ENCODE data around the gene B4GALNT3. TPM values are rescaled to one million over a fixed set of nuclear protein-coding genes. Genes with fewer than 3 reads are reported as not detected.

B4GALNT3 gene
- total RNA-seq, 1 experiment from 2014 or later = 2.3 TPM

DNA sequence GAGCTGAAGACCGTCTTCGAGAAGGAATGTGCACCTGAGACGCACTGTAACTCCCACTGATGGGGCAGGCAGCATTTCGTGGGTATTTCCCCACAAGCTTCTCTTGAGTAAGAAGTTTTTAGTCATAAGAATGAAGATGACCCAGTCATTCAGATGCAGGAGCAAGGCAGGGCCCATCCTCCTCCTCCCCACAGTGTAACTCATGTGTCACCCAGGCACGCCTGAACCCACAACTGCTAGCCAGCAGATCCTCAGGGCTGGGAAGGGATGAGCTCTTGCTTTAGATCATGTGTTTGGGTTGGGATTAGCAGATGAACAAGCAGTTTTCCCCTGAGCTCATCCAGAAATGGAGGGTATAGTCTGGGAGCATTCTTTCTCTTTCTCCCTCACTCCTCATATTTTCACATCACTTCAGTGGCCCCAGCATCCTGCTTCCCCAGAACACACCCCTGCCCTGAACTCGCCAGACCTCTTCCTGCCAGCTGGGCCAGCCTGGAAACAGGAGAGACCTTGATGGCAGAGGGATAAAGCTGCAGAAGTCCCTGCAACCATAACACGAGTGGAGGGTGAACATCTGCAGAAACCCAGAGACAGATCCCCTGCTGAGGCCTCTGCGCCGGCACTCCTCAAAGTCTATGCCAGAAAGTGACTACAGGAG is 73.3 kb downstream of the B4GALNT3 start:
- TF ChIP-seq, protein P1, sequence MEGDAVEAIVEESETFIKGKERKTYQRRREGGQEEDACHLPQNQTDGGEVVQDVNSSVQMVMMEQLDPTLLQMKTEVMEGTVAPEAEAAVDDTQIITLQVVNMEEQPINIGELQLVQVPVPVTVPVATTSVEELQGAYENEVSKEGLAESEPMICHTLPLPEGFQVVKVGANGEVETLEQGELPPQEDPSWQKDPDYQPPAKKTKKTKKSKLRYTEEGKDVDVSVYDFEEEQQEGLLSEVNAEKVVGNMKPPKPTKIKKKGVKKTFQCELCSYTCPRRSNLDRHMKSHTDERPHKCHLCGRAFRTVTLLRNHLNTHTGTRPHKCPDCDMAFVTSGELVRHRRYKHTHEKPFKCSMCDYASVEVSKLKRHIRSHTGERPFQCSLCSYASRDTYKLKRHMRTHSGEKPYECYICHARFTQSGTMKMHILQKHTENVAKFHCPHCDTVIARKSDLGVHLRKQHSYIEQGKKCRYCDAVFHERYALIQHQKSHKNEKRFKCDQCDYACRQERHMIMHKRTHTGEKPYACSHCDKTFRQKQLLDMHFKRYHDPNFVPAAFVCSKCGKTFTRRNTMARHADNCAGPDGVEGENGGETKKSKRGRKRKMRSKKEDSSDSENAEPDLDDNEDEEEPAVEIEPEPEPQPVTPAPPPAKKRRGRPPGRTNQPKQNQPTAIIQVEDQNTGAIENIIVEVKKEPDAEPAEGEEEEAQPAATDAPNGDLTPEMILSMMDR (IDR thresholded peaks at IDR 0.05) = no peak
- TF ChIP-seq SIN3A (IDR thresholded peaks at IDR 0.05; ENCODE audit: borderline replicate concordance, insufficient read depth, low read depth, low read length) (no peak), POLR2AphosphoS5 (IDR thresholded peaks at IDR 0.05; ENCODE audit: low read depth, low read length) (no peak), TCF7L2 (IDR thresholded peaks at IDR 0.05; ENCODE audit: low read depth, low read length) (no peak)
- TF ChIP-seq, protein P2, sequence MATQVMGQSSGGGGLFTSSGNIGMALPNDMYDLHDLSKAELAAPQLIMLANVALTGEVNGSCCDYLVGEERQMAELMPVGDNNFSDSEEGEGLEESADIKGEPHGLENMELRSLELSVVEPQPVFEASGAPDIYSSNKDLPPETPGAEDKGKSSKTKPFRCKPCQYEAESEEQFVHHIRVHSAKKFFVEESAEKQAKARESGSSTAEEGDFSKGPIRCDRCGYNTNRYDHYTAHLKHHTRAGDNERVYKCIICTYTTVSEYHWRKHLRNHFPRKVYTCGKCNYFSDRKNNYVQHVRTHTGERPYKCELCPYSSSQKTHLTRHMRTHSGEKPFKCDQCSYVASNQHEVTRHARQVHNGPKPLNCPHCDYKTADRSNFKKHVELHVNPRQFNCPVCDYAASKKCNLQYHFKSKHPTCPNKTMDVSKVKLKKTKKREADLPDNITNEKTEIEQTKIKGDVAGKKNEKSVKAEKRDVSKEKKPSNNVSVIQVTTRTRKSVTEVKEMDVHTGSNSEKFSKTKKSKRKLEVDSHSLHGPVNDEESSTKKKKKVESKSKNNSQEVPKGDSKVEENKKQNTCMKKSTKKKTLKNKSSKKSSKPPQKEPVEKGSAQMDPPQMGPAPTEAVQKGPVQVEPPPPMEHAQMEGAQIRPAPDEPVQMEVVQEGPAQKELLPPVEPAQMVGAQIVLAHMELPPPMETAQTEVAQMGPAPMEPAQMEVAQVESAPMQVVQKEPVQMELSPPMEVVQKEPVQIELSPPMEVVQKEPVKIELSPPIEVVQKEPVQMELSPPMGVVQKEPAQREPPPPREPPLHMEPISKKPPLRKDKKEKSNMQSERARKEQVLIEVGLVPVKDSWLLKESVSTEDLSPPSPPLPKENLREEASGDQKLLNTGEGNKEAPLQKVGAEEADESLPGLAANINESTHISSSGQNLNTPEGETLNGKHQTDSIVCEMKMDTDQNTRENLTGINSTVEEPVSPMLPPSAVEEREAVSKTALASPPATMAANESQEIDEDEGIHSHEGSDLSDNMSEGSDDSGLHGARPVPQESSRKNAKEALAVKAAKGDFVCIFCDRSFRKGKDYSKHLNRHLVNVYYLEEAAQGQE (IDR thresholded peaks at IDR 0.05; ENCODE audit: insufficient read depth in 1 of 2, low read depth in 2 of 2, low read length in 1 of 2) = no peak
- Histone ChIP-seq H3K4me1 (ENCODE audit: control insufficient read depth, insufficient read depth, low read length) (no peaks in the 10 kb centered on the region), H3K36me3 (ENCODE audit: control insufficient read depth, insufficient read depth, low read length) (no peaks in the 10 kb centered on the region), H3K4me3 (ENCODE audit: low read depth in 2 of 2, low read length in 2 of 2) (no peak overlapping the region), H3K9me3 (ENCODE audit: control insufficient read depth, insufficient read depth, low read depth, low read length) (no peaks in the 10 kb centered on the region), H3K27me3 (ENCODE audit: control insufficient read depth, insufficient read depth, low read length) (no peaks in the 10 kb centered on the region), H3K27ac (ENCODE audit: low read length) (no peak overlapping the region)
- DNase-seq (ENCODE audit: low read depth, low spot score) = no peak
- no TSS peak for BruUV-seq (replicated peaks)
- in situ Hi-C loops (cut with HindIII; ENCODE audit: low pct_unique_long_range_greater_than_20kb, low sequenced_read_pairs) (no loop called here), intact Hi-C loops (cut with micrococcal nuclease; ENCODE audit: unreplicated experiment) (no loop called here)
- POLR2A ChIA-PET = no interaction called here
- CTCF ChIA-PET = no interaction called here
- no peak for ATAC-seq

DNA sequence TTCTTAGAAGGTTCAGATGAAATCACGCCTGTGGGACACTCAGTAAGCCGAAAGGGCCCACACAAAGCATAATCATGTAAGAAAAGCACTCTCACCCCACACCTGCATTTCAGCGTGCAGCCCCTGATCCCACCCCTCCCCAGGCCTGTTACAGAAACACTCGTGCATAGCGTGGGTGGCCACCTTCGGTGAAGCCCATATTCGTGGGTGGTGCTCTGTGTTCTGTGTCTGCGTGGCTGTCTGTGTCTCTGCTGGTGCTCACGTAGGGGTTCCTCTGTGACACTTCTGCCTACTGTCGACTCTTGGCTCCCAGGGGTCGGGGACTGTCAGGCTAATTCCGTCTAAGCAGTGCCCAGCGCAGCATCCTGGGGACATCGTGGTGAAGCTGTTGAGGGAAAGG is 74.0 kb downstream of the B4GALNT3 start:
- Histone ChIP-seq H3K4me1 (ENCODE audit: control insufficient read depth, insufficient read depth, low read length) (no peaks in the 10 kb centered on the region), H3K9me3 (ENCODE audit: control insufficient read depth, insufficient read depth, low read depth, low read length) (no peaks in the 10 kb centered on the region), H3K36me3 (ENCODE audit: control insufficient read depth, insufficient read depth, low read length) (no peaks in the 10 kb centered on the region), H3K4me3 (ENCODE audit: low read depth in 2 of 2, low read length in 2 of 2) (no peak overlapping the region), H3K27me3 (ENCODE audit: control insufficient read depth, insufficient read depth, low read length) (no peaks in the 10 kb centered on the region), H3K27ac (ENCODE audit: low read length) (no peak overlapping the region)
- DNase-seq (ENCODE audit: low read depth, low spot score) (no peak), ATAC-seq (no peak)
- intact Hi-C loops (cut with micrococcal nuclease; ENCODE audit: unreplicated experiment) (no loop called here), in situ Hi-C loops (cut with HindIII; ENCODE audit: low pct_unique_long_range_greater_than_20kb, low sequenced_read_pairs) (no loop called here)
- BruUV-seq (replicated peaks) = no TSS peak
- ChIA-PET CTCF (no interaction called here), POLR2A (no interaction called here)
- no peak for TF ChIP-seq TCF7L2 (IDR thresholded peaks at IDR 0.05; ENCODE audit: low read depth, low read length)
- TF ChIP-seq, protein P1 (IDR thresholded peaks at IDR 0.05) = no peak
- TF ChIP-seq SIN3A (IDR thresholded peaks at IDR 0.05; ENCODE audit: borderline replicate concordance, insufficient read depth, low read depth, low read length) = no peak
- no peak for TF ChIP-seq POLR2AphosphoS5 (IDR thresholded peaks at IDR 0.05; ENCODE audit: low read depth, low read length)
- TF ChIP-seq, protein P2 (IDR thresholded peaks at IDR 0.05; ENCODE audit: insufficient read depth in 1 of 2, low read depth in 2 of 2, low read length in 1 of 2) = no peak
